Trophoblast cell (in vitro differentiated cells and primary cell): ENCODE data around the gene CARD14.

Experiments used
- DNase-seq, 2 donors: peaks; one replicate each; pipeline ENCODE4 v3.0.0-alpha.2; 2016
- H2AFZ ChIP-seq: 2 replicates; pipeline ENCODE4 v1.6.1; 2013; ENCODE audit warnings: low read length, moderate library complexity, mild to moderate bottlenecking; ENCODE audit not compliant: insufficient read depth, poor library complexity
- H2AK5ac ChIP-seq: 2 replicates; pipeline ENCODE4 v1.6.1; 2013; ENCODE audit warnings: mild to moderate bottlenecking, low read length
- H2BK120ac ChIP-seq: 2 replicates; pipeline ENCODE4 v1.6.1; 2013; ENCODE audit warnings: low read length, mild to moderate bottlenecking, moderate library complexity; ENCODE audit not compliant: insufficient read depth, poor library complexity
- H2BK12ac ChIP-seq: 2 replicates; pipeline ENCODE4 v1.6.1; 2013; ENCODE audit warnings: mild to moderate bottlenecking, low read length, moderate library complexity
- H2BK5ac ChIP-seq: 2 replicates; pipeline ENCODE4 v1.6.1; 2013; ENCODE audit warnings: low read length, low read depth, moderate library complexity, mild to moderate bottlenecking; ENCODE audit not compliant: poor library complexity
- H3K14ac ChIP-seq: 2 replicates; pipeline ENCODE4 v1.6.1; 2013; ENCODE audit warnings: mild to moderate bottlenecking, low read length
- H3K18ac ChIP-seq: 2 replicates; pipeline ENCODE4 v1.6.1; 2013; ENCODE audit warnings: mild to moderate bottlenecking, low read length
- H3K23ac ChIP-seq: 2 replicates; pipeline ENCODE4 v1.6.1; 2013; ENCODE audit warnings: low read length
- H3K27ac ChIP-seq: 2 replicates; pipeline ENCODE4 v1.5.1; 2013; ENCODE audit warnings: low read depth, mild to moderate bottlenecking, inconsistent platforms, low read length, moderate library complexity
- H3K27me3 ChIP-seq: 2 replicates; pipeline ENCODE4 v1.6.1; 2013; ENCODE audit warnings: inconsistent platforms, mild to moderate bottlenecking, low read length, moderate library complexity; ENCODE audit not compliant: insufficient read depth
- H3K36me3 ChIP-seq, 2 experiments: 1 replicate in 1 of 2; 2 replicates in 1 of 2; pipeline ENCODE4 v1.6.1; 2013; ENCODE audit warnings: low read length in 2 of 2, mild to moderate bottlenecking in 2 of 2, moderate library complexity in 1 of 2; ENCODE audit not compliant: insufficient read depth in 2 of 2, control insufficient read depth in 1 of 2
- H3K4ac ChIP-seq: 2 replicates; pipeline ENCODE4 v1.6.1; 2013; ENCODE audit warnings: low read depth, mild to moderate bottlenecking, low read length, moderate library complexity
- H3K4me1 ChIP-seq, 2 experiments: 1 replicate in 1 of 2; 2 replicates in 1 of 2; pipeline ENCODE4 v1.6.1; 2013; ENCODE audit warnings: low read length in 2 of 2, mild to moderate bottlenecking in 2 of 2, moderate library complexity in 1 of 2; ENCODE audit not compliant: insufficient read depth in 2 of 2, control insufficient read depth in 1 of 2
- H3K4me2 ChIP-seq: 2 replicates; pipeline ENCODE4 v1.6.1; 2013; ENCODE audit warnings: inconsistent platforms, mild to moderate bottlenecking, low read length, moderate library complexity
- H3K4me3 ChIP-seq: 2 replicates; pipeline ENCODE4 v1.5.1; 2013; ENCODE audit warnings: mild to moderate bottlenecking, low read depth, low read length, inconsistent platforms
- H3K79me1 ChIP-seq: one replicate; pipeline ENCODE4 v1.6.1; 2013; ENCODE audit warnings: low read length
- H3K79me2 ChIP-seq: 2 replicates; pipeline ENCODE4 v1.6.1; 2013; ENCODE audit warnings: low read length, mild to moderate bottlenecking; ENCODE audit not compliant: control insufficient read depth, insufficient read depth, poor library complexity
- H3K9ac ChIP-seq: 2 replicates; pipeline ENCODE4 v1.6.1; 2013; ENCODE audit warnings: mild to moderate bottlenecking, low read length
- H3K9me3 ChIP-seq: 2 replicates; pipeline ENCODE4 v1.6.1; 2013; ENCODE audit warnings: low read depth, mild to moderate bottlenecking, control low read depth, inconsistent platforms, low read length; ENCODE audit not compliant: insufficient read depth
- H4K12ac ChIP-seq: 2 replicates; pipeline ENCODE4 v1.6.1; 2013; ENCODE audit warnings: low read depth, mild to moderate bottlenecking, low read length, moderate library complexity
- H4K8ac ChIP-seq: 2 replicates; pipeline ENCODE4 v1.6.1; 2013; ENCODE audit warnings: low read depth, mild to moderate bottlenecking, low read length, moderate library complexity
- H4K91ac ChIP-seq: one replicate; pipeline ENCODE4 v1.6.1; 2013; ENCODE audit warnings: low read depth, mild to moderate bottlenecking, low read length, moderate library complexity
- WGBS: extraction: QIAGEN DNeasy Blood & Tissue Kit; methylation state at CpG from one replicate; pipeline ENCODE4 v1.1.7; 2013; ENCODE audit warnings: missing lambda C conversion rate; ENCODE audit not compliant: insufficient read length, insufficient coverage; ENCODE audit errors: extremely low coverage; 5-methylcytosine and 5-hydroxymethylcytosine counted together

CARD14 gene

GRCh38 chr17:80253631-80254395 is 84.0 kb downstream of the CARD14 start:
- H4K8ac ChIP-seq = peak overlapping the region; percentile 52
- H3K4me1 ChIP-seq = peaks cover 12 to 13% of the 10 kb centered on the region in 2 experiments
- H2BK12ac ChIP-seq = peak overlapping the region; percentile 85
- no peaks in the 10 kb centered on the region for H3K9me3 ChIP-seq
- peak overlapping the region; percentile 91 for H2AK5ac ChIP-seq
- no peak overlapping the region for H3K4me3 ChIP-seq
- peak; percentile 82 to 93 for DNase-seq
- H3K4me2 ChIP-seq = no peak overlapping the region
- peak overlapping the region; percentile 47 for H3K4ac ChIP-seq
- 71% methylated on average over 1 of the region's 21 CpGs for WGBS
- peak overlapping the region; percentile 44 for H2BK120ac ChIP-seq
- peak overlapping the region; percentile 66 for H4K12ac ChIP-seq
- peak overlapping the region; percentile 85 for H3K14ac ChIP-seq
- H3K18ac ChIP-seq = peak overlapping the region; percentile 79
- H3K36me3 ChIP-seq = peaks cover 24 to 26% of the 10 kb centered on the region in 2 experiments
- H2BK5ac ChIP-seq = peak overlapping the region; percentile 64
- peak overlapping the region; percentile 78 for H3K27ac ChIP-seq
- H3K23ac ChIP-seq = no peak overlapping the region
- peak overlapping the region; percentile 7 for H2AFZ ChIP-seq
- peak overlapping the region; percentile 89 for H4K91ac ChIP-seq
- H3K79me2 ChIP-seq = no peaks in the 10 kb centered on the region
- no peak overlapping the region for H3K9ac ChIP-seq
- peaks cover 13% of the 10 kb centered on the region for H3K79me1 ChIP-seq
- no peaks in the 10 kb centered on the region for H3K27me3 ChIP-seq

- Histone ChIP-seq H2BK120ac (peak overlapping the region; percentile 44), H3K4me3 (no peak overlapping the region), H3K23ac (no peak overlapping the region), H4K91ac (peak overlapping the region; percentile 89), H3K9me3 (no peaks in the 10 kb centered on the region), H3K9ac (no peak overlapping the region), H2AK5ac (peak overlapping the region; percentile 2), H4K8ac (peak overlapping the region; percentile 45), H2AFZ (no peak overlapping the region), H3K18ac (no peak overlapping the region), H3K27ac (peak overlapping the region; percentile 78), H2BK5ac (peak overlapping the region; percentile 63), H3K4me2 (peak overlapping the region; percentile 26), H3K27me3 (no peaks in the 10 kb centered on the region), H3K14ac (peak overlapping the region; percentile 50), H4K12ac (no peak overlapping the region), H2BK12ac (peak overlapping the region; percentile 61), H3K4me1 (peaks cover 13 to 14% of the 10 kb centered on the region in 2 experiments), H3K79me1 (peaks cover 14% of the 10 kb centered on the region), H3K4ac (peak overlapping the region; percentile 3), H3K79me2 (no peaks in the 10 kb centered on the region), H3K36me3 (peaks cover 18 to 19% of the 10 kb centered on the region in 2 experiments)
- WGBS = no CpG with 5 or more reads among the region's 13 CpGs
- DNase-seq = peak; percentile 96 to 99
These were observed 84.8 kb downstream of the CARD14 start for GRCh38 chr17:80254396-80255251.

GRCh38 chr17:80256034-80256350 is 86.2 kb downstream of the CARD14 start:
- Histone ChIP-seq H3K14ac (no peak overlapping the region), H3K79me2 (peaks cover 2% of the 10 kb centered on the region), H3K27me3 (no peaks in the 10 kb centered on the region), H3K9ac (no peak overlapping the region), H3K4me3 (no peak overlapping the region), H3K27ac (no peak overlapping the region), H2AFZ (no peak overlapping the region), H3K23ac (no peak overlapping the region), H3K4me1 (peaks cover 17% of the 10 kb centered on the region in 2 experiments), H3K79me1 (peaks cover 23% of the 10 kb centered on the region), H2BK12ac (peak overlapping the region; percentile 10), H3K4me2 (no peak overlapping the region), H4K8ac (no peak overlapping the region), H3K36me3 (peaks cover 12 to 14% of the 10 kb centered on the region in 2 experiments), H4K91ac (peak overlapping the region; percentile 22), H4K12ac (no peak overlapping the region), H3K9me3 (no peaks in the 10 kb centered on the region), H3K4ac (no peak overlapping the region), H2BK120ac (no peak overlapping the region), H2AK5ac (no peak overlapping the region), H3K18ac (no peak overlapping the region), H2BK5ac (no peak overlapping the region)
- DNase-seq = no peak
- WGBS = no CpG with 5 or more reads among the region's 5 CpGs

GRCh38 chr17:80257716-80258213 is 87.9 kb downstream of the CARD14 start:
- Histone ChIP-seq H3K79me1 (peaks cover 37% of the 10 kb centered on the region), H3K36me3 (peaks cover 3 to 4% of the 10 kb centered on the region in 2 experiments), H3K14ac (no peak overlapping the region), H3K18ac (no peak overlapping the region), H2BK5ac (no peak overlapping the region), H4K12ac (no peak overlapping the region), H3K4ac (no peak overlapping the region), H4K91ac (no peak overlapping the region), H2AFZ (no peak overlapping the region), H2BK12ac (no peak overlapping the region), H2BK120ac (no peak overlapping the region), H3K4me3 (no peak overlapping the region), H2AK5ac (no peak overlapping the region), H3K27ac (no peak overlapping the region), H4K8ac (no peak overlapping the region), H3K27me3 (no peaks in the 10 kb centered on the region), H3K4me1 (peaks cover 25 to 28% of the 10 kb centered on the region in 2 experiments), H3K9me3 (no peaks in the 10 kb centered on the region), H3K79me2 (peaks cover 5% of the 10 kb centered on the region), H3K23ac (no peak overlapping the region), H3K9ac (no peak overlapping the region), H3K4me2 (no peak overlapping the region)
- WGBS = no CpG with 5 or more reads among the region's 14 CpGs
- no peak for DNase-seq
